ENCODE results near the gene PLEK2.

The PLEK2 gene

DNA sequence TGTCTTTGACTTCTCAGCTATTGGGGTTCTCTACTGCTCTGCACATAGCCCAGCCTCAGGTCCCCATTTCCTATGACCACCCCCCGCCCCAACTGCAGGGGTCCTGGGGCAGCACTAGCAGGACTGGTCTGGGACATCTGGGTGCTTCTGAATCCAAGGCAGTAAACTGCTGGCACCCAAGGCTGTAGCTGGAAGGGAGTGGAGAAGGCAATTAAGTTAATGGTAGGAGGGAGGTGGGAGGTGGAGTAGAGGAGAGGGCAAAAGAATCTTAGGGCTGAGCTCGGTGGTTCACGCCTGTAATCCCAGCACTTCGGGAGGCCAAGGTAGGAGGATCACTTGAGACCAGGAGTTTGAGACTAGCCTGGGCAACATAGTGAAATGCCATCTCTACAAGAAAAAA lies 11.5 kb downstream of the PLEK2 start:
- DNase-seq (ENCODE audit: low read depth in 2 of 2), result no peak

DNA sequence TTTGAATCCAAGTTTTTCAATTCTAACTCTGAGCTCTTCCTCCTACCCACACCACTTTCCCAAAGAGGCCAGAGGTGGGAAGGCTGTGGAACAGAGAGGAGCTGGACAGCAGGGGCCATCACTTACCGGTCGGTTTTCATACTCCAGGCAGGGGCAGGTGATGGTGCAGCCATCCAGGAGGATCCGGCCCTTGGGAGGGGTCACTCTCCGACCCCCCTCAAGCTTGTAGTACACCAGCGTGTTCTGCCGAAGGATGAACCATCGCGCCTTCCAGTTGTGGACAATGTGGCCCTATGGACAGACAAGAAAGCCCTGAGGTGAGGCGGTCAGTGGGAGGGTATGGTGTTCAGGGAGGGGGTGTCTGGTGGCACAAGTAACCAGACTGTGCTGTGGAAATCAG lies 14.4 kb downstream of the PLEK2 start:
- DNase-seq (ENCODE audit: low read depth in 2 of 2), result no peak

GRCh38 chr14:67396381-67396970 lies 15.5 kb downstream of the PLEK2 start:
- no peak for DNase-seq (ENCODE audit: low read depth in 2 of 2)

GRCh38 chr14:67395876-67396189 lies 16.1 kb downstream of the PLEK2 start:
- no peak for DNase-seq (ENCODE audit: low read depth in 2 of 2)

DNA sequence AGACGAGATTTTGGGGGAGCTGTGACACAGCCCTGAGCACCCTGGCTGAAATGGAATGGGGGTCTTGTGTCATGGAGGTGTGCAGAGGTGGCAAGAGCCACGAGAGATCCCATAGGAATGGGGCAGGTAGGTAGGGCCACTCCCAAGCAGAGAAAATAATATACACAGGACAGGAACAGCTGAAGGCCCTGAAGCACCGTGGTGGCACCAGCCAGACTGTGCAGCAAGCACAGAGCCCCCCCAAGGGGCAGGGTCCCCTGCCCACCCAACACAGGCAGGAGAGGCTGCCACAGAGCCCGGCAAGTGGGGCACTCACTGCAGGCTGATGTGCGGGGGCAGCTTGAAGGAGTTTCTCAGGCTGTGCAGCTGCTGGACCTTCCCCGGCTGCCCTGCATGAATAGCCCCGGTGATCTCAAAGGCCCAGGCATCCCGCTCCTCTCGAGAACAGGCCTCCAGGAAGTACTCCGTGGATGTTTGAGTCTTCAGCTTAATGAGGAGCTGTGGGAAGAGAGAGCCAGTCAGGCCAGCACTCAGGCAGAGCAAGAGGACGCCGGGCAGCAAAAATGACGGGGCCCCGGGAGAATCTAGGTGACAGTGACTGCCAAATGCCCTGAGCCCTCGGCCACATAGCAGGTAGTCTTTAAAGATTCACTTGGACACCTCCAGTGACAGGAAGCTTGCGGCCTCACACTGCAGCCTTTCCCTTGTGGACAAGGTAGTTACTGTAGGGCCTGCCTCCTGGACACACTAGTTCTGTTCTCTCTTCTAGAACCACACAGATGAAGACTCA lies 16.7 kb downstream of the PLEK2 start:
- no peak for DNase-seq (ENCODE audit: low read depth in 2 of 2)

DNA sequence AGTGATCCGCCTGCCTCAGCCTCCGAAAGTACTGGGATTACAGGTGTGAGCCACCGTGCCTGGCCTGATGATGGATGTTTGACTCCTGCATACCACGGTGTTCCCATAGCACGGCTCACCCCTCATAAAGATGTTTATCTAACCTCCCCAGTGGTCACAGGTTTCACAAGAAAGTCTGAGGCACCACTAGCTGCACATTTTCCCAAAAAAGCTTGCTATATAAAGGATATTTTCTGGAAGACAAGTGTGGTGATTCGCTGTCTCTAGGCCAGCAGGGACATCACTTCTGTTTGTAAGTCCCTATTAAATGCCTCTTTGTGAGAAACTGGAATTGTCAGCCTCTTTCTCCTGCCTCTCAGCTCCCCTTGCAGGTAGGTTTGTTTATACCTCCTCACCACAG lies 18.3 kb downstream of the PLEK2 start:
- DNase-seq (ENCODE audit: low read depth in 2 of 2), result no peak

GRCh38 chr14:67392800-67393199 lies 19.2 kb downstream of the PLEK2 start:
- DNase-seq (ENCODE audit: low read depth in 2 of 2), result no peak

GRCh38 chr14:67392123-67392522 lies 19.8 kb downstream of the PLEK2 start:
- DNase-seq (ENCODE audit: low read depth in 2 of 2), result no peak

DNA sequence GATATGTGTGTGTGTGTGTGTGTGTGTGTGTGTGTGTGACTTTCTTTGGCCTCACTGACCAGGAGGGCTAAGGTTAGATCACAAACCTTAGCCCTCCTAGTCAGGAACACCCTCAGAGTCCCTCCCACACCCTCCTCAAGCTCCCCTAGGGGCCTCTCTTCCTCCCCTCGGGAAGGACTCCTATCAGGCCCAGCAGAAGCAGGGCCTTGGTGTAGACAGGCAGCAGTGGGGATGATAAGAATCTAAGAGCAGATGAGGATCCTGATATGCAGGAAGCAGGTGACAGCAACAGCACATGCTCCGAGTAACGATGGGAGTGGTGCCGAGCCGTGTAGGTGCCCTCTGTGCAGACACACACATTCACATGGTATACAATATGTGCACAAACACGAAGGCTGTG lies 20.7 kb downstream of the PLEK2 start:
- no peak for DNase-seq (ENCODE audit: low read depth in 2 of 2)

DNA sequence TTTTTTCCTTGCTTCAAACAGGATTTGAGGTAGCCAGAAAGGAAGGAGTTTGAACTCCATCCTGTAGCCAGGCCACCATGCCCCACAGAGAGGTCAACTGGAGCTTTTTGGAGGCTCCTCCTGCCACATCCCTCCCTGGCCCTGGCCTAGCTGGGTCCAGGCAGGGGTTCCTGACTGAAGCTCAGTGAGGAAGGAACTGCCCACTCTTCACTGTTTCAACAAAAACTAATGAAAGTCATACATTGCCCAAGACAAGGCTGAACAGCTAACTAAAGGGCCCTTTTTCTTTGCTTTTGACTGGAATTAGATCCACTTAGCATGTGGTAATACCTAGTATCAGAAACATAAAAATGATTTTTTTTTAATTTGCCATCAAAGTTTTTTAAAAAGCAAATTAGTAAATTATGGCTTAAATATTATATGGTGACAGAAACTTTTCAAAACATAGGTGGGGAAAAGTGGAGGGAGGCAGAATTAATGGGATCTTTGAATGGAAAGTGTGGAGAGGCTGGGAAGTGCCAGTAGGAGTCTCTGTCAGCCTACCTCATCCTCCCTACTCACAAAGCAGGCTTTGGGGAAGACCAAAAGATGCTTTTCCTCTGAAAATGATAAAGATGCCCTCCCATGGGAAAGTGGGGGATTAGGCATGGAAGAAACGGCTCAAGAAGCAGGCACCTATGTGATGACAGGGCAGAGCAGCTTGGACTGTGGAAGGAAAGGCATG lies 22.0 kb downstream of the PLEK2 start:
- no peak for DNase-seq (ENCODE audit: low read depth in 2 of 2)

GRCh38 chr14:67389275-67389674 lies 22.7 kb downstream of the PLEK2 start:
- DNase-seq (ENCODE audit: low read depth in 2 of 2), result no peak

GRCh38 chr14:67387195-67387594 lies 24.8 kb downstream of the PLEK2 start:
- DNase-seq (ENCODE audit: low read depth in 2 of 2), result no peak

DNA sequence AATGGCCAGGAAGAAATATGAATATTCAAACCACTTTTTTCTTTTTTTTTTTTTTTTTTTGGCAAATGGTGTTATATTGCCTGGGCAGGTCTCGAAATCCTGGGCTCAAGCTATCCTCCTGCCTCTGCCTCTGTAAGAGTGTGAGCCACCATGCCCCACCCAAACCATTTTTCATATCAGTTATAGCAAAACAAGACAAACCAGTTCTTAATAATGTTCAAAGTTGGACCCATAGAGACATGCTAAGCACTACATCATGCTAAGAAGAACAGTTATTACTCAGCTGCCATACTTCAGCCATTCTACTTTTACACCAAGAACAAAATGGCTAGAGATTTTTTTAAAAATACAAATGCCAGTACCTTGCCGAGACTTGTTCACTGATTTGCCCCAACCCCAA lies 26.3 kb downstream of the PLEK2 start:
- no peak for DNase-seq (ENCODE audit: low read depth in 2 of 2)

DNA sequence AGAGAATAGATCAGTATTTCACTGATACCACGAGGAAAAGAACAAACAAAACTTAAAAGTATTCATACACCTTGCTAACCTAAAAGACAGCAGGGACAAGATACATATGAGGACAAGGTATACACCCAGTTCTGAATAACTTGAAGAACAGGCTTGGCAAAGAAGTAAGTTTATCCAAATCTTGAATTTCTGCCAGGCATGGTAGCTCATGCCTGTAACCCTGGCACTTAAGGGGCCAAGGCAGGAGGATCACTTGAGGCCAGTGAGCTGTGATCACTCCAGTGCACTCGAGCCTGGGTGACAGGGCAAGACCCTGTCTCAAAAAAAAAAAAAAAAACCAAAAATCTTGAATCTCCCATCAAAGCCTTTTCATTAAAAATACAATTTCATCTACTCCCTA lies 26.8 kb downstream of the PLEK2 start:
- DNase-seq (ENCODE audit: low read depth in 2 of 2), result no peak

DNA sequence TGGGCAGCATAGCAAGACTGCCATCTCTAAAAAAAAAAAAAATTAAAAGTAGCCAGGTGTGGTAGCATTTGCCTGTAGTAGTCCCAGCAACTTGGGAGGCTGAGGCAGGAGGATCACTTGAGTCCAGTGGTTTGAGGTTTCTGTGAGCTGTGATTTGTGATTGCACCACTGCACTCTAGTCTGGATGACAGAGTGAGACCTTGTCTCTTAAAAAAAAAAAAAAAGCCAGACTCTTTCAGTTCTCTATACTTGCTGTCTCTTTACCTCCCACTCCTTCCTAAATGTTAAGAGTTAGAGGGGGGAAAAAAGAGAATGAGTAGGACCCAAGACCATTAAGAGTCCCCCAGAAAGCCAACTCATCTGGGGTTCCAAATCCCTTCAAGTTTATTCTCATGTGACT lies 34.0 kb downstream of the PLEK2 start:
- no peak for DNase-seq (ENCODE audit: low read depth in 2 of 2)

DNA sequence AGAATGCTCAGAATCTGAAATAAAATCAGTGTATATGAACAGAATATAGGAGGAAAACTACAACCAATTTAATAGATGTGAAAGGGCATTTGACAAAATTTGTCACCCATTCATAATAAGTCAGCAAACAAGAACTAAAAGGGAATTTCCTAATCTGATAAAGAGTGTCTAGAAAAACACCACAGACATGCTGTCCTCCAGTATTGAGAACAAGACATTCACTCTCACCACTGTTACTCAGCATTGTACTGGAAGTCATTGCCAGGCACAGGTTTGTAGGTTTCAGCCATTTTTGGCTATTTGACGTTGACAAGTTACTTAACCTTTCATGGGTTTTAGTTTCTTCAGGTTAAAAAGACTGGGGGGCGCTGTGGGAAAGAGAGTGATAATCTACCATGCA lies 38.6 kb downstream of the PLEK2 start:
- no peak for DNase-seq (ENCODE audit: low read depth in 2 of 2)

GRCh38 chr14:67372833-67373232 lies 39.1 kb downstream of the PLEK2 start:
- DNase-seq (ENCODE audit: low read depth in 2 of 2), result no peak

- no peak for DNase-seq (ENCODE audit: low read depth in 2 of 2)
These were observed 40.5 kb downstream of the PLEK2 start for GRCh38 chr14:67371247-67372148.

DNA sequence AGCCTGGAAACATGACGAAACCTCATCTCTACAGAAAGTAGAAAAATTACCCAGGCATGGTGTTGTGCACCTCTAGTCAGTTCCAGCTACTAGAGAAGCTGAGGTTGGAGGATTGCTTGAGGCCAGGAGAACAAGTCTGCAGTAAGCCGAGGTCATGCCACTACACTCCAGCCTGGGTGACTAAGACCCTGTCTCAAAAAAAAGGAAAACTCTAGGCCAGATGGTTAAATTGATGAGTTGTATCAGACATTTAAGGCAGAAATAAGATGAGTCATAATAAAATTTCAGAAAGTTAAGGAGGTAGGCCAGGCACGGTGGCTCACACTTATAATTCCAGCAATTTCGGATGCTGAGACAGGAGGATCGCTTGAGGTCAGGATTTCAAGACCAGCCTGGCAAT lies 41.1 kb downstream of the PLEK2 start:
- DNase-seq (ENCODE audit: low read depth in 2 of 2), result no peak

- DNase-seq (ENCODE audit: low read depth in 2 of 2), result no peak
These were observed 46.5 kb downstream of the PLEK2 start for GRCh38 chr14:67365476-67365875.

DNA sequence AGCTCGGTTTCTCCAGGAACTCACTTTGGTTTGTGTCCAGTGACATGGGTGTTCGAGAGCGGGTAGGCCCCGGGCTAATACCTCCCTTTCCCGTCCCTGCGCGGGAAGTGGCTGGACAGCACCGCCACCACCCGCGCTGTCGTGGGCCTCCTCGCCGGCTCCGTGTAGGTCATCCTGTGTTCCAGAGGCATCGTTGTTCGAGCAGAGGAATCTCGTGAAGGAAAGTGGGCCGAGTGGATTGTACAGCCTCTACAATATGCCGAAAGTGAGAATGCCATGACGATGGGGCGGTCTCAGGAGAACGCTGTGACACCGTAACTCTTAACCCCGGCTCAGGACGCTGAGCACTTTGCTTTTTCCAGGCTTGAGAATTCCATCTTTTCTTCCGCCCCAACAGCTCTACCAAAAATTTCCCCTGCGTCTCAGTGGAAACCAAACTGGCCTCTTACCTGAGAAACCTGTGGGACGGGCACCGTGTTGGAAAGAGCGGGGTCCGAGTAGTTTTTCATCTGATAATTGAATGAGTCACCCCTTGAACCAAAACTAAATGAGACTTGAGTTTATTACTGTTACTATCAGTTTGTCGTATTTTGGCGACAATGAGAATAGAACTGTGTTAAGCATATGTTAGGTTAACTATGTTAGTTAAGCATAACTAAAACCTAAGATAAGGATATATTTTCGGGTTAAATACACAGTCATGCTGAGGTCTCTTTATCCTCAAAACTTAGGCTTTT lies 51.3 kb downstream of the PLEK2 start:
- peak in 1 of 2 donors; percentile 7 for DNase-seq (ENCODE audit: low read depth in 2 of 2)
